Progenitor cell of endocrine pancreas (in vitro differentiated cells): ENCODE measurements around the gene ERVFRD-1. TPM values are rescaled to one million over a fixed set of nuclear protein-coding genes. Genes with fewer than 3 reads are reported as not detected.
A peak's percentile ranks its signal among the peaks of the same experiment; 100 is the strongest.

Experiments used
- DNase-seq: peaks from one replicate; pipeline ENCODE4 v3.0.0; 2021; ENCODE audit warnings: low spot score; ENCODE audit not compliant: unreplicated experiment
- H3K27ac Mint-ChIP-seq: 2 replicates; pipeline ENCODE4 v1.8.0; 2021; ENCODE audit warnings: mild to moderate bottlenecking, moderate library complexity, mixed read lengths
- H3K27me3 Mint-ChIP-seq: 2 replicates; pipeline ENCODE4 v1.8.0; 2021; ENCODE audit warnings: mixed read lengths
- H3K36me3 Mint-ChIP-seq: 2 replicates; pipeline ENCODE4 v1.8.0; 2022; ENCODE audit warnings: mixed read lengths; ENCODE audit not compliant: insufficient read depth
- H3K4me1 Mint-ChIP-seq: 2 replicates; pipeline ENCODE4 v1.8.0; 2021; ENCODE audit warnings: low read depth, mixed read lengths
- H3K4me3 Mint-ChIP-seq: 2 replicates; pipeline ENCODE4 v1.8.0; 2021; ENCODE audit warnings: low read depth, mild to moderate bottlenecking, moderate library complexity, mixed read lengths
- H3K9me3 Mint-ChIP-seq: 2 replicates; pipeline ENCODE4 v1.8.0; 2021; ENCODE audit warnings: low read depth, mixed read lengths
- long read RNA-seq: library from polyadenylated mRNA; unstranded; transcript quantifications from one replicate; pipeline ENCODE4 v2.0.0, GENCODE V29; 2020
- total RNA-seq: library from RNA; stranded (reverse); gene quantifications from 2 replicates; pipeline ENCODE4 v1.2.1, GENCODE V29; 2021
- TF ChIP-seq, protein P1 (sequence below): fragments of 200-600 bp; sonication (generic); IDR thresholded peaks from one replicate; pipeline ENCODE4 v1.5.0; 2021; ENCODE audit warnings: antibody characterized with exemption, mild to moderate bottlenecking; ENCODE audit not compliant: unreplicated experiment

Gene ERVFRD-1, protein sequence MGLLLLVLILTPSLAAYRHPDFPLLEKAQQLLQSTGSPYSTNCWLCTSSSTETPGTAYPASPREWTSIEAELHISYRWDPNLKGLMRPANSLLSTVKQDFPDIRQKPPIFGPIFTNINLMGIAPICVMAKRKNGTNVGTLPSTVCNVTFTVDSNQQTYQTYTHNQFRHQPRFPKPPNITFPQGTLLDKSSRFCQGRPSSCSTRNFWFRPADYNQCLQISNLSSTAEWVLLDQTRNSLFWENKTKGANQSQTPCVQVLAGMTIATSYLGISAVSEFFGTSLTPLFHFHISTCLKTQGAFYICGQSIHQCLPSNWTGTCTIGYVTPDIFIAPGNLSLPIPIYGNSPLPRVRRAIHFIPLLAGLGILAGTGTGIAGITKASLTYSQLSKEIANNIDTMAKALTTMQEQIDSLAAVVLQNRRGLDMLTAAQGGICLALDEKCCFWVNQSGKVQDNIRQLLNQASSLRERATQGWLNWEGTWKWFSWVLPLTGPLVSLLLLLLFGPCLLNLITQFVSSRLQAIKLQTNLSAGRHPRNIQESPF
- not detected in 2 replicates for total RNA-seq
- long read RNA-seq = 0 reads

GRCh38 chr6:11110921-11111768, at the start of gene ERVFRD-1:
Gene ERVFRD-1 (minus strand): TSS chr6:11111725. CDS start chr6:11105310, 6,415 bp downstream.
- peaks cover 11% of the 10 kb centered on the region for H3K4me1 Mint-ChIP-seq
- TF ChIP-seq, protein P1, sequence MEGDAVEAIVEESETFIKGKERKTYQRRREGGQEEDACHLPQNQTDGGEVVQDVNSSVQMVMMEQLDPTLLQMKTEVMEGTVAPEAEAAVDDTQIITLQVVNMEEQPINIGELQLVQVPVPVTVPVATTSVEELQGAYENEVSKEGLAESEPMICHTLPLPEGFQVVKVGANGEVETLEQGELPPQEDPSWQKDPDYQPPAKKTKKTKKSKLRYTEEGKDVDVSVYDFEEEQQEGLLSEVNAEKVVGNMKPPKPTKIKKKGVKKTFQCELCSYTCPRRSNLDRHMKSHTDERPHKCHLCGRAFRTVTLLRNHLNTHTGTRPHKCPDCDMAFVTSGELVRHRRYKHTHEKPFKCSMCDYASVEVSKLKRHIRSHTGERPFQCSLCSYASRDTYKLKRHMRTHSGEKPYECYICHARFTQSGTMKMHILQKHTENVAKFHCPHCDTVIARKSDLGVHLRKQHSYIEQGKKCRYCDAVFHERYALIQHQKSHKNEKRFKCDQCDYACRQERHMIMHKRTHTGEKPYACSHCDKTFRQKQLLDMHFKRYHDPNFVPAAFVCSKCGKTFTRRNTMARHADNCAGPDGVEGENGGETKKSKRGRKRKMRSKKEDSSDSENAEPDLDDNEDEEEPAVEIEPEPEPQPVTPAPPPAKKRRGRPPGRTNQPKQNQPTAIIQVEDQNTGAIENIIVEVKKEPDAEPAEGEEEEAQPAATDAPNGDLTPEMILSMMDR = no peak
- H3K9me3 Mint-ChIP-seq = no peaks in the 10 kb centered on the region
- DNase-seq = no peak
- peak within 1 kb of the TSS; percentile 62 for H3K27ac Mint-ChIP-seq
- H3K36me3 Mint-ChIP-seq = peaks cover 1% of the 10 kb centered on the region
- H3K27me3 Mint-ChIP-seq = no peaks in the 10 kb centered on the region
- H3K4me3 Mint-ChIP-seq = no peak within 1 kb of the TSS

DNA sequence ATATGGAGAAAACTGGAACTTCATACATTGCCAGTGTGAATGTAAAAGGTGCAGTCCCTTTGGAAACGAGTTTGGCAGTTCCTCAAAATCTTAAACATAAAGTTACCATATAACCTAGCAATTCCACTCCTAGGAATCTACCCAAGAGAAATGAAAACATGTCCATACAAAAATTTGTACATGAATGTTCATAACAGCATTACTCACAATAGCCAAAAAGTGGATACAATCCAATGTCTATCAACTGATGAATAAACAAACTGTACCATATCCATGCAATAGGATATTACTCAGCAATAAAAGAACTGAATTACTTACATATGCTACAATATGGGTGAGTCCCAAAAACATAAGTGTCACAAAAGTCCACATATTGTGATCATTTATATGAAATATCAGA, 48.7 kb upstream of the ERVFRD-1 start:
- H3K27ac Mint-ChIP-seq = no peak overlapping the region
- H3K4me3 Mint-ChIP-seq = no peak overlapping the region
- H3K9me3 Mint-ChIP-seq = no peaks in the 10 kb centered on the region
- TF ChIP-seq, protein P1 = no peak
- peaks cover 7% of the 10 kb centered on the region for H3K4me1 Mint-ChIP-seq
- DNase-seq = no peak
- no peaks in the 10 kb centered on the region for H3K36me3 Mint-ChIP-seq
- H3K27me3 Mint-ChIP-seq = peaks cover 4% of the 10 kb centered on the region

DNA sequence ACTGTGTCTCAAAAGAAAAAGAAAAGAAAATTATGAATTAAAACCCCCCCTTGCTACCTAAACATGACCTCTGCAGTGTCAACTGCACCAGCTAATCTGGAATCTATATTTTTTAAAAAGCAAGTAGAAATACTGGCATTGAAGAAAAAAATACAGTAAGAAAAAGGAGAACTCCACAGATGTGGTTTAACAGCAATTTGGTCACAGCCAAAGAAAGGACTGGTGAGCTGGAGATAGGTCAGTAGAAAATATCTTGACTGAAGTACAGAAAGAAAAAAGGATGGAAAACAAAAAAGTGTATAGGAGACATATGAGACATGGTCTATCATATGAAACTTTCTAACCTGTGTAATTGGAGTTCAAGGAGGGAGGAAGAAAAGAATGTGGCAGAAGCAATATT, 44.1 kb upstream of the ERVFRD-1 start:
- no peak overlapping the region for H3K4me3 Mint-ChIP-seq
- no peak overlapping the region for H3K27ac Mint-ChIP-seq
- no peak for DNase-seq
- H3K9me3 Mint-ChIP-seq = no peaks in the 10 kb centered on the region
- H3K36me3 Mint-ChIP-seq = no peaks in the 10 kb centered on the region
- peaks cover 1% of the 10 kb centered on the region for H3K4me1 Mint-ChIP-seq
- H3K27me3 Mint-ChIP-seq = peaks cover 29% of the 10 kb centered on the region
- TF ChIP-seq, protein P1 = no peak

DNA sequence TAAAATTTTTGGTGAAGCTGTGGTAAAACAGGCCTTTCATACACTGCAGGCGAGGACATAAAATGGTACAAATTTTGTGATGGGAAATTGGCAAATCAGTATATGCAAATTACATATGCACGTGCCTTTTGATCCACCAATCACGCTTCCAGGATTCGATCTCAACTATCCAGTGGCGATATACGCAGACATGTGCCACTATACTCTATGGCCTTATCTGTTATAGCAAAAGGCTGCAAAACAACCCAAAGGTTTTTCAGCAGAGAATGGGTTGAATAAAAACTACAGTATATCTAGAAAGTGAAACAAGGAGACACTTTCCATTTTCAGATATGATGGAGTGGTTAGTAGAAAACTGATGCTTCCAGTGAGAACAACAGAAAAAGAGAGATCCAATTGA, 41.9 kb upstream of the ERVFRD-1 start:
- Mint-ChIP-seq H3K36me3 (no peaks in the 10 kb centered on the region), H3K27ac (no peak overlapping the region), H3K27me3 (peaks cover 29% of the 10 kb centered on the region), H3K4me3 (peak overlapping the region; percentile 61), H3K4me1 (peaks cover 1% of the 10 kb centered on the region), H3K9me3 (no peaks in the 10 kb centered on the region)
- TF ChIP-seq, protein P1 = no peak
- no peak for DNase-seq

DNA sequence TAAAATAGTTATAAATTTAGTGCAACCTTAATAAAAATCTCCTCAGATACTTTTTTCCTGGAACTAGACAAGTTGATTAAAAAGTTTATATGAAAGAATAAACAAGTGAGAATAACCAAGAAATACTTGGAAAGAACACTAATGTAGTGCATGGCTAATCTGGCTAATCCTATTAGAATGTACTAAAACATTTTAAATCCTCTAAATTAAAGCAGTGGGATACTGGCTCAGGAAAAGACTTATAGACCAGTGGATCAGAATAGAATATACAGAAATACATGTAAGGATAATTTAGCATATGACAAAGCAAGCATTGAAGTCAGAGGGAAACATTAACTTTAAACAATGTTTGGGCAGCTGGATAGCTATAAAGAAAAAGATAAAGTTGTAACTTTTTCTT, 41.1 kb upstream of the ERVFRD-1 start:
- Mint-ChIP-seq H3K27me3 (peaks cover 29% of the 10 kb centered on the region), H3K9me3 (no peaks in the 10 kb centered on the region), H3K4me1 (peaks cover 1% of the 10 kb centered on the region), H3K4me3 (no peak overlapping the region), H3K27ac (no peak overlapping the region), H3K36me3 (no peaks in the 10 kb centered on the region)
- TF ChIP-seq, protein P1 = no peak
- no peak for DNase-seq
